GM19397 (cell line): ENCODE measurements around the gene BPIFA2.
"Not testable (repeated sequence)": the region's sequence is repeated elsewhere in the genome, so short reads cannot be mapped to it uniquely, and the experiment has no call there.

Experiments used
- ATAC-seq: cut with Tn5 transposase; IDR thresholded peaks from one replicate; pipeline ENCODE4 v1.9.1; 2021; ENCODE audit warnings: mild to moderate bottlenecking, moderate library complexity; ENCODE audit not compliant: unreplicated experiment

Gene BPIFA2

DNA sequence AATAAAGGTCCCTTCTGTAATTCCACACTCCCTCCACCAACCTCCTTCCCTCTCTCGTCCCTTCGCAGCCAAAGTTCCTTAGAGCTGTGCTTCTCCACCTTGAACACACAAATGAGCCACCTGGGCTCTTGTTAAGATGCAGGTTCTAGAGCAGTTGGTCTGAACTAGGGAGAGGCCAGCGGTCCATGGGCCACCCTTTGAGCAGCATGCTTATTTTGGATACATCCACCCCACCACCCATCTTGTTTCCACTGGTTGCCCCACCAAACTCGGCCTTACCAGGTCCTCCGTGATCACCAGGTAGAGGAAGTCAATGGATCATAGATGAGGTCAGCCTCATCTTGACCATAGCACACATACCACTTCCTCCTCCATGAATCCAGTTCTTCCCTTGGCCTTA is 7.3 kb upstream of the BPIFA2 start:
- no peak for ATAC-seq

GRCh38 chr20:33162313-33162712 is 5.6 kb upstream of the BPIFA2 start:
- ATAC-seq = no peak

- no peak for ATAC-seq
Measured at GRCh38 chr20:33162753-33163152, 5.2 kb upstream of the BPIFA2 start.

GRCh38 chr20:33163856-33164762 is 3.9 kb upstream of the BPIFA2 start:
- ATAC-seq = no peak

DNA sequence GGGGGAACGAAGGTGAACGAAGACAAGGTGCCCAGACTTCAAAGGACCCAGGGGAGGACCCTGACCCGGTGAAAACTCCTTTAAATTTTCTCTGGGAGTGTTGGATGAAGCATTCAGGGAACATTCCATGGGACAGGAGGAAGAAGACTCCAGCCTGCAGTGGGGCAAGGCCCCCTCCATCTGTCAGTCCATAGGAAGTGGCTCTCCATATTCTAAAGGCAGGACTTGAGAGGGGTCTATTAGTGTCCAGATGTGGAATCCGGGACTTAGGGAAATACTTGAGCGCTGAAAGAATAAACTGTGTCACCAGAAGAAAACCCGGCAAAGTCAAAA is 3.2 kb upstream of the BPIFA2 start:
- no peak for ATAC-seq

DNA sequence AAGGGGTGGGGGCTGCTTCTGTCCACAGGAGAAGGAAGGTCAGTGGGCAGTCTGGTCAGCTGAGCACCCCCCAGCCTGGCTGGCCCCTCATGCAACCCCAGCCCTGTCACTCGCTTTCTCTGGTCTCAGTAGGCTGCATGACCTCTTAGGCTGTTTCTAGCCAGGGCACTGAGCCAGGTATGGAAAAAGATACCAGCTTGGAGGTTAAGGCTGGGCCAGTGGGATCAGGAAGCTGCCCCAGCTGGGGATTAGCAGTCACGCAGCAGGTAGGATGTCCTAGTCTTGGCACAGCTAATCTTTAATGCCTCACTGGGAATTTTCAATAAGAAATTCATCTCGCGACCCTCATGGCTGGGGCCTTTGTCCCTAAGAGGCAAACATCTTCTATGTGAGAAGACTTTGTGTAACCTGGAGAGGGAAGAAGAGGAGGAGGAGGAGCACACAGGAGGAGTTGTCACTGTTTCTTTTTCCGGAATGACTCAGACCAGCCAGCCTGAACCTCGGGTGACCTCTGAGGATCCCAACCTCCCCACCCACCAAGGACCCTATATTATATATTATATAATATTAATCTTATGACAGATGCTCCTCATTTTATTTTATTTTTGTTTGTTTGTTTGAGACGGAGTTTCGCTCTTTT is 2.4 kb upstream of the BPIFA2 start:
- ATAC-seq = no peak

GRCh38 chr20:33166533-33167113 is 1.3 kb upstream of the BPIFA2 start:
- no peak for ATAC-seq

DNA sequence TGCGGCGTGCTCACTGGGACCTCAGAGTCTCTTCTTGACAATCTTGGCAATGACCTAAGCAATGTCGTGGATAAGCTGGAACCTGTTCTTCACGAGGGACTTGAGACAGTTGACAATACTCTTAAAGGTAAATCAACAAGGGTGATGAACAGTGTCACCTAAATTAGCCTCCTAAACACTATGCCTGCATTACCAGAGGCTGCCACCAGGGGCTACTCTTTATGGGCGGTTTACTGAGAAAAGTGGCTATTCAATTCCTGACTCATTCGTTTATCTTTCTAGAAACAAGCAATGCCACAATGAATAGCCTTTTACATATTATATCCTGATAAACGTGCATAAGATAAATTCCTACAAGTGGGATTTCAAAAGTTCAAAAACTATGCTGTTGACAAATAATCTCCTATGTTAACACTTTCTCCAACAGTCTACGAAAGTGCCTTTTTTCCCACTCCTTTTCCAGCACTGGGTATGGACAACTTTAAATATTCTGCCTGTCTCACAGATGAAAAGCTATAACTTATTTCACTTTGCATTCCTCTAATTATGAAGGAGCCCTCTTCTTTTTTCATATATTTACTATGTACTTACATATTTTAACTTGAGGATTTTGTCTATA is 1.3 kb downstream of the BPIFA2 start:
- no peak for ATAC-seq

- no peak for ATAC-seq
Measured at GRCh38 chr20:33172781-33173180, 4.8 kb downstream of the BPIFA2 start.

DNA sequence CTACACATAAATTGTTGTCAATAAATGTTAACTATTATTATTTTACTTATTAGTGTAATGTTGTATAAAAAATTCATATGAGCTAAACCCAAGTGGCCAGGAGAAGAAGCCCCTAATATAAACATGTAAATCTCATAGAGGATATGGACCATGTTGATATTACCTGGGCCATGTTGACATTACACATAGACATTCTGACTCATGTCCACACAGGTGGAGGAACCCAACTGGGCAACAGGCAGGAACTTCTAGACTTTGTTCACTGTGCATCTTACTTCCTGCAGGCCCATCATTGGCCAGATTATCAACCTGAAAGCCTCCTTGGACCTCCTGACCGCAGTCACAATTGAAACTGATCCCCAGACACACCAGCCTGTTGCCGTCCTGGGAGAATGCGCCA is 7.2 kb downstream of the BPIFA2 start:
- no peak for ATAC-seq

- ATAC-seq = no peak
Measured at GRCh38 chr20:33176101-33176500, 8.1 kb downstream of the BPIFA2 start.

- no peak for ATAC-seq
Measured at GRCh38 chr20:33177866-33178265, 9.9 kb downstream of the BPIFA2 start.

DNA sequence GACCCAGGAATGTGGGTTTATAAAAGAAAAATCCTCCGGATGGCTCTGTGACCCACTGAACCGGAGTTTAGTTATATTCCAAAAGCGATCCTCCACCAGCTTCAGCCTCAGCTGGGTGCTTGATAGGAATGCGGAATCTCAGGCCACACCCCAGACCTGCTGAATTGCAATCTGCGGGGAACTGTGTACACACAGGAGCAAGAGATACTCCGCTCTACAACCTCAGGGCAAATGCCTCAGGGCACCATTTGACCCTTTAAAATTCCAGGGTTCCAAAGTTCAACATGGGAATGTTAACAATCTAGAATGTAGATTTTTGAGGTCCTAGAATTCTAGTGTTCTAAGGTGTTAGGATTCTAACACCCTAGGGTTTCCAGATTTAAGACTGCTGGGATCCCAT is 10.8 kb downstream of the BPIFA2 start:
- no peak for ATAC-seq

GRCh38 chr20:33180169-33180568 is 12.2 kb downstream of the BPIFA2 start:
- ATAC-seq = no peak

DNA sequence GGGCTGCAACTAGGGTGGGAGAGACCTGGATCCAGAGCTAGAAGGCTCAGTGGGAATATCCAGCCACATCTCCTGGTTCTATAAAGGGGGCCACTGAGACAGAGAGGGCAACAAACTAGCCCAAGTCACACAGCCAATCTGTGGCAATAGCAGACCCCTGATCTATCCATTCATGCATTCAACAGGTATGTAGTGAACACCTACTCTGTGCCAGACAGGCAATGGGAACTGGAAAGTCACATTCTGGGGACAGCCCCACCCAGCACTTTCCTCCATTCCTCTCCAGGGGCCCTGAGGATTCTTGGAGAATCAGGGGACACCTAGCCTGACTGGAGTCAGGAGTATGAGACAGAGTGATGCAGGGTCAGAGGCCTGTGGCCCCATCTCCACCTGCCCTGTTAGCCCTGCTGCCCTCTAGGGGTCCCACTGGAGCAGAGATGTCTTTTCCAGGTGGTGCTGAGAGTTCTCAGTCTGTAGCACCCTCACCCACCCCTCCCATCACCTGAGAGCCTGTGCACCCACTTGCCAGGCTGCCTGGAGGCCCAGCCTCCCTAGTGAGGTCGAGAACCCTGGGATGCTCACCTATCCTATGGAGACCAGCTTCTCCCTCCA is 13.6 kb downstream of the BPIFA2 start:
- no peak for ATAC-seq

DNA sequence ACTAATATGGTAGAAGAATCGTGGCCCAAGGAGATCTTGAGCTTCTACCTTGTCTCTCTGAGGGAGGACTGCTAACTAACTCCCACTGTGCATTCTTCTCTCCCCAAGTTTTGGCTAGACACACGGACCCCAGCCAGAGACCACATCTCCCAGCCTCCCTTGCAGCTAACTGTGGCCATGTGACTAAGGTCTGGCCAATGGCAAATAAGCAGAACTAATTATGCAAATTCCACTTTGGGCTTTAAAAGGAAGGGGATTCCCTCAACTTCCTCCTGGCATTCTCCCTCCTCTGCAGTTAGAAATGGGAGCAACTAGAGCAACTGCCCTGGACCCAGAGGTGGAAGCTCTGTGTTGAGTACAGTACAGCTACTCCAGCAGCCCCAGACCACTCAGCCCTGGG is 15.4 kb downstream of the BPIFA2 start:
- no peak for ATAC-seq

DNA sequence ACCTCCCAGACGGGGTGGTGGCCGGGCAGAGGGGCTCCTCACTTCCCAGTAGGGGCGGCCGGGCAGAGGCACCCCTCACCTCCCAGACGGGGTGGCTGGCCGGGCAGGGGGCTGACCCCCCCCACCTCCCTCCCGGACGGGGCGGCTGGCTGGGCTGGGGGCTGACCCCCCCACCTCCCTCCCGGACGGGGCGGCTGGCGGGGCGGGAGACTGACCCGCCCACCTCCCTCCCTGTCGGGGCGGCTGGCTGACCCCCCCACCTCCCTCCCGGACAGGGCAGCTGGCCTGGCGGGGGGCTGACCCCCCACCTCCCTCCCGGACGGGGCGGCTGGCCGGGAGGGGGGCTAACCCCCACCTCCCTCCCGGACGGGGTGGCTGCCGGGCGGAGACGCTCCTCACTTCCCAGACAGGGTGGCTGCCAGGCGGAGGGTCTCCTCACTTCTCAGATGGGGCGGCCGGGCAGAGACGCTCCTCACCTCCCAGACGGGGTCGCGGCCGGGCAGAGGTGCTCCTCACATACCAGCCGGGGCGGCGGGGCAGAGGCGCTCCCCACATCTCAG is 17.2 kb downstream of the BPIFA2 start:
- not testable (repeated sequence) for ATAC-seq

GRCh38 chr20:33187491-33187890 is 19.5 kb downstream of the BPIFA2 start:
- ATAC-seq = no peak

DNA sequence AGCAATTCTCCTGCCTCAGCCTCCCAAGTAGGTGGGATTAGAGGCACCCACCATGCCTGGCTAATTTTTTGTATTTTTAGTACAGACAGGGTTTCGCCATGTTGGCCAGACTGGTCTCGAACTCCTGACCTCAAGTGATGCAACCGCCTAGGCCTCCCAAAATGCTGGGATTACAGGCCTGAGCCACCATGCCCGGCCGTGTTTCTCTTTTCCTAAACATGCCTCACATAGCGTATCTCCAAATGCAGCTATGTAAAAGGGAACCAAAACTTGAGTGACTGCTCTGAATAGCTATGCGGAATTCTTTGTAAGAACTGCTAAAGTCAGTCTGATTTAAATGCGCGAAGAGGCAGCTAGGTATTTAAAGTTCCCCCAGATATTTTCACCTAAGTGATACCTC is 20.5 kb downstream of the BPIFA2 start:
- ATAC-seq = no peak

DNA sequence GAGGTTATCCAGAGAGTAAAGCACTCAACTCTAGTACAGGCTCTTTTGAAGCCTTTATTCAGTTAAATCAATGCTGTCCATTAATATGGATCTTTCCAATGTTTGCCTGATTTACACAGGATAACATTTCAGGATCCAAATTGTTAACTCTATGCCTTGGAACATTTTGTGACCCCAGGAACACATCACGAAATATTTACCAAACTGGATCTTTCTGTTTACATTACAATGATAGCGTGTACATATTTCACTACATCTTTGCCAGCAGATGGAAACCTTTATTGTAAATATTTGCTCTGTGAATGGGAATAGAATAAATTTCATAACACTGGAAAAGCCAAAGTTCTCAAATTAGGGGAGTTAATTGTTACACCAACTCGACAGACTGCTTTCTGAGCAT is 23.5 kb downstream of the BPIFA2 start:
- no peak for ATAC-seq

DNA sequence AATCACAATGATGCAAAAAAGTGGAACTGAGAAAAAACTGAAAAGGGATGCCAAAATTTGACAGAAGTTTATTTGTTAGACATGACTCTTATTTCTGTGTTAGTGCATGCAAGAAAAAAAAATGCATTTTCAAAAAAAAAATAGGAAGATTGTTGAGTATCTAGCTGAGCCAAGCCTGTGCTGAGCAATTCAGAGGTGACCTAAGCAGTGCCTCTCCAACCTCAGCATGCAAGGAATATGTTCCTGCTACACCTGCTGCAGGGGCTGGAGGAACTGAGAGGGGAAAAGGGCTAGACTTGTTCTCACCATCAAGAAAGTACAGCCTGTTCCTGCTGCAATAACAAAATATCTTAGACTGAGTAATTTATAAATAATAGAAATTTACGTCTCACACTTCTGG is 24.0 kb downstream of the BPIFA2 start:
- ATAC-seq = no peak
